HFFc6 (cell line): Measurements from ENCODE around the gene EBF3. TPM values are rescaled to one million over a fixed set of nuclear protein-coding genes. Genes with fewer than 3 reads are reported as not detected.

ENCODE experiments used
- DNase-seq: peaks from one replicate; pipeline ENCODE4 v3.0.0-alpha.2; 2018
- H3K27ac Mint-ChIP-seq: 2 replicates; pipeline ENCODE4 v1.8.0; 2020; ENCODE audit warnings: mild to moderate bottlenecking, mixed read lengths
- H3K27me3 Mint-ChIP-seq: 2 replicates; pipeline ENCODE4 v1.8.0; 2021; ENCODE audit warnings: mild to moderate bottlenecking, moderate library complexity, mixed read lengths; ENCODE audit not compliant: insufficient read depth
- H3K36me3 Mint-ChIP-seq: 2 replicates; pipeline ENCODE4 v1.8.0; 2021; ENCODE audit warnings: low read depth, mixed read lengths
- H3K4me1 Mint-ChIP-seq: 2 replicates; pipeline ENCODE4 v1.8.0; 2020; ENCODE audit warnings: low read depth, mixed read lengths
- H3K4me3 Mint-ChIP-seq: 2 replicates; pipeline ENCODE4 v1.8.0; 2020; ENCODE audit warnings: mild to moderate bottlenecking, moderate library complexity, mixed read lengths
- H3K9me3 Mint-ChIP-seq: 2 replicates; pipeline ENCODE4 v1.8.0; 2020; ENCODE audit warnings: mild to moderate bottlenecking, mixed read lengths
- microRNA-seq: library from miRNA; unstranded; fragments of <30 nt; microRNA quantifications from one replicate; pipeline ENCODE4, GENCODE V29; 2019
- total RNA-seq, 6 experiments: library from RNA; stranded (reverse); fragmentation: NEBNext Ultra II Directional; extraction: Animal tissue kit (Norgen Biotek cat#: 25700); gene quantifications; 2 replicates in 1 of 6; 3 replicates in 5 of 6; pipeline ENCODE4 v1.2.3, GENCODE V29; 2021
- TF ChIP-seq, protein P1 (sequence below): fragments of 200-600 bp; sonication (generic); IDR thresholded peaks from 2 replicates; pipeline ENCODE4 v1.5.0; 2021; ENCODE audit warnings: antibody characterized with exemption, mild to moderate bottlenecking

EBF3 gene
- total RNA-seq, 6 experiments from 2014 or later: 0.14 to 0.39 (median 0.21) TPM; not detected in 2

DNA sequence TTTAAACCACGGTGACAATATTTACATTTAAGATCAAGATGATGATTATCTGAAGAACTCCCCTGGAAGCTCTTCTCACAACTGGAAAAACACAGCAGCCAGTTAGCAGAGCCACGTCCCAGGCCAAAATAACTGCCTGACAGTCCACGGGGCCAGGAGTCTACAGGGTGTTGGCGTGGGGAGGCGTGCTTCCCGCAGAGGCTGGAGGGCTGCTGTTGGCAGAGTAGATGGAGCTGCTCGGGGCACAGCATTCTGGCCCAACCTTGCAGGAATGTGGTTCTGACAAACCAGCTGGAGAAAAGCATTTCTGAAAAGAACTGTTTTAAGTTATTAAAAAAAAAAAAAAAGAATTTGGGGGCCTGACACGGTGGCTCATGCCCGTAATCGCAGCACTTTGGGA, 177.9 kb downstream of the EBF3 start:
- Mint-ChIP-seq H3K4me1 (no peaks in the 10 kb centered on the region), H3K36me3 (peaks cover 7% of the 10 kb centered on the region; the same call in 1 of the 2 replicates), H3K27ac (no peak overlapping the region), H3K9me3 (peaks cover 71% of the 10 kb centered on the region), H3K4me3 (no peak overlapping the region), H3K27me3 (peaks cover 3% of the 10 kb centered on the region)
- DNase-seq: no peak
- TF ChIP-seq, protein P1, sequence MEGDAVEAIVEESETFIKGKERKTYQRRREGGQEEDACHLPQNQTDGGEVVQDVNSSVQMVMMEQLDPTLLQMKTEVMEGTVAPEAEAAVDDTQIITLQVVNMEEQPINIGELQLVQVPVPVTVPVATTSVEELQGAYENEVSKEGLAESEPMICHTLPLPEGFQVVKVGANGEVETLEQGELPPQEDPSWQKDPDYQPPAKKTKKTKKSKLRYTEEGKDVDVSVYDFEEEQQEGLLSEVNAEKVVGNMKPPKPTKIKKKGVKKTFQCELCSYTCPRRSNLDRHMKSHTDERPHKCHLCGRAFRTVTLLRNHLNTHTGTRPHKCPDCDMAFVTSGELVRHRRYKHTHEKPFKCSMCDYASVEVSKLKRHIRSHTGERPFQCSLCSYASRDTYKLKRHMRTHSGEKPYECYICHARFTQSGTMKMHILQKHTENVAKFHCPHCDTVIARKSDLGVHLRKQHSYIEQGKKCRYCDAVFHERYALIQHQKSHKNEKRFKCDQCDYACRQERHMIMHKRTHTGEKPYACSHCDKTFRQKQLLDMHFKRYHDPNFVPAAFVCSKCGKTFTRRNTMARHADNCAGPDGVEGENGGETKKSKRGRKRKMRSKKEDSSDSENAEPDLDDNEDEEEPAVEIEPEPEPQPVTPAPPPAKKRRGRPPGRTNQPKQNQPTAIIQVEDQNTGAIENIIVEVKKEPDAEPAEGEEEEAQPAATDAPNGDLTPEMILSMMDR: no peak

DNA sequence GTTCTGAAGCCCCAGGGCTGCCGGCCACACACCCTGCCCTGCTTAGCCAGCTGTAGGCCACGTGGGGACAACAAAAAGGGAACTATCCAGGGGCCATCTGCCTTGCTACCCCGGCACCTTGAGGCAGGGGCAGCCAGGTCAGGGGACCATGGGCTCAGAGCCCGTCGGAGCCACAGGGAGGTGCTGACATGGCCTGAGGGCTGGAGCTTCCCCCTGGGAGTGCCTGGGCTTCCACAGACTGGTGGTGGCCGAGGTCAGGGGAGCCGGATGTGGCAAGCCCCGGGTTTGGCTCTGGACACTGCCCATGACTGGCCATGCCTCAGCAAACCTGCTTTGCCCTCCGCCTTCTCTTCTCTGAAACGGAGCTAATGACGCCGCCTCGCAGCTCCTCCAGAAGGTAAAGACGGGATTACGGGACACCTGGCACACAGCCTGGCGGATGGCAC, 178.5 kb downstream of the EBF3 start:
- no peak overlapping the region for H3K4me3 Mint-ChIP-seq

More for the DNA sequence above, 178.5 kb downstream of the EBF3 start:
- Mint-ChIP-seq H3K27me3 (peaks cover 3% of the 10 kb centered on the region), H3K9me3 (peaks cover 71% of the 10 kb centered on the region), H3K36me3 (peaks cover 7% of the 10 kb centered on the region; the same call in 1 of the 2 replicates), H3K4me1 (no peaks in the 10 kb centered on the region), H3K27ac (no peak overlapping the region)
- TF ChIP-seq, protein P1: no peak
- DNase-seq: no peak

Small RNA genes lying within 50 kb of the gene (microRNA-seq; reads per million reads assigned to microRNA genes)
- not detected for gene MIR4297

Other genes starting within 250 kb of the EBF3 start
- gene C10orf143, start 146.6 kb upstream of the EBF3 start, total RNA-seq: 1 to 10 TPM; 1.9 to 2.6 (median 2.4) TPM
- gene GLRX3, start 172.1 kb upstream of the EBF3 start, total RNA-seq: 100 to 1,000 TPM in 5 of 6 experiments, 10 to 100 TPM in 1; 96.2 to 123 (median 112) TPM